PC-9 (cell line): Measurements from ENCODE around the gene CDH19. TPM values are rescaled to one million over a fixed set of nuclear protein-coding genes. Genes with fewer than 3 reads are reported as not detected.

Source experiments
- BruUV-seq: library from RNA; stranded (reverse); fragments of 400-500 nt; replicated peaks from 2 replicates; lab custom pipeline; 2021; lab: Mats Ljungman, UMichigan
- CTCF ChIA-PET: fragments of 300-600 bp; sonication (Branson Sonifier 250); formaldehyde crosslinking; loops from one replicate; lab custom pipeline; 2022; ENCODE audit warnings: antibody characterized with exemption; lab: Charles Lee
- POLR2A ChIA-PET: fragments of 300-600 bp; sonication (Branson Sonifier 250); formaldehyde crosslinking; loops from one replicate; lab custom pipeline; 2022; ENCODE audit warnings: antibody characterized with exemption; ENCODE audit not compliant: unreplicated experiment; lab: Charles Lee
- DNase-seq, 2 experiments: peaks; one replicate each; pipeline versions ENCODE4 v3.0.0 to v3.0.0-alpha.2; 2015 to 2022; ENCODE audit warnings: mixed read lengths in 1 of 2
- H2AFZ ChIP-seq: fragments of 200-600 bp; sonication (generic); 2 replicates; pipeline ENCODE4 v1.8.1; 2017; ENCODE audit warnings: antibody characterized with exemption
- H3F3A ChIP-seq: fragments of 200-600 bp; sonication (generic); 2 replicates; pipeline ENCODE4 v1.8.1; 2017; ENCODE audit warnings: antibody characterized with exemption, mild to moderate bottlenecking, low read depth; ENCODE audit not compliant: insufficient read depth
- H3K27ac ChIP-seq: fragments of 200-600 bp; sonication (generic); 2 replicates; pipeline ENCODE4 v1.6.1; 2016; ENCODE audit warnings: mixed run types
- H3K27me3 ChIP-seq: fragments of 200-600 bp; sonication (generic); 2 replicates; pipeline ENCODE4 v1.6.1; 2016; ENCODE audit warnings: low read depth, mixed run types; ENCODE audit not compliant: insufficient read depth
- H3K36me3 ChIP-seq: fragments of 200-600 bp; sonication (generic); 2 replicates; pipeline ENCODE4 v1.6.1; 2016; ENCODE audit warnings: low read depth, mixed run types
- H3K4me1 ChIP-seq: fragments of 200-600 bp; sonication (generic); replicated peaks from 2 replicates; pipeline ENCODE4 v1.6.1; 2016; ENCODE audit warnings: mixed run types; ENCODE audit not compliant: insufficient read depth
- H3K4me2 ChIP-seq: fragments of 200-600 bp; sonication (generic); 2 replicates; pipeline ENCODE4 v1.6.1; 2017; ENCODE audit warnings: mixed run types
- H3K4me3 ChIP-seq: fragments of 200-600 bp; sonication (generic); 2 replicates; pipeline ENCODE4 v1.6.1; 2016; ENCODE audit warnings: mixed run types
- H3K79me2 ChIP-seq: fragments of 200-600 bp; sonication (generic); 2 replicates; pipeline ENCODE4 v1.6.1; 2017; ENCODE audit warnings: low read depth, mixed run types
- H3K9me2 ChIP-seq: fragments of 200-600 bp; sonication (generic); 2 replicates; pipeline ENCODE4 v1.8.1; 2017; ENCODE audit warnings: mild to moderate bottlenecking; ENCODE audit not compliant: insufficient read depth
- H3K9me3 ChIP-seq: fragments of 200-600 bp; sonication (generic); 2 replicates; pipeline ENCODE4 v1.8.1; 2016; ENCODE audit warnings: low read depth; ENCODE audit not compliant: insufficient read depth
- H4K20me1 ChIP-seq: fragments of 200-600 bp; sonication (generic); 2 replicates; pipeline ENCODE4 v1.8.1; 2017; ENCODE audit not compliant: insufficient read depth
- CTCF ChIP-seq: fragments of 200-600 bp; sonication (generic); conservative IDR thresholded peaks from 2 replicates; pipeline ENCODE4 v1.6.1; 2017; ENCODE audit warnings: mixed run types, antibody characterized with exemption, mild to moderate bottlenecking, moderate library complexity
- EZH2 ChIP-seq: fragments of 200-600 bp; sonication (generic); IDR thresholded peaks from 2 replicates; pipeline ENCODE4 v1.8.0; 2017; ENCODE audit warnings: antibody characterized with exemption, low read depth
- intact Hi-C: fragments of 100-400 bp; cut with micrococcal nuclease; formaldehyde crosslinking; loops from one replicate; pipeline ENCODE4 v1.10.0; 2022; ENCODE audit not compliant: unreplicated experiment
- total RNA-seq: library from RNA; stranded (reverse); gene quantifications from 2 replicates; pipeline ENCODE4 v1.2.3, GENCODE V29; 2021

Gene CDH19
- total RNA-seq, 1 experiment from 2014 or later = not detected

GRCh38 chr18:66506178-66506577 is 97.7 kb downstream of the CDH19 start:
- H3K79me2 ChIP-seq = no peaks in the 10 kb centered on the region
- CTCF ChIA-PET = no interaction called here
- intact Hi-C loops = no loop called here
- no peaks in the 10 kb centered on the region for H3K27me3 ChIP-seq
- BruUV-seq = no TSS peak
- no peak overlapping the region for H3K4me2 ChIP-seq
- H3K9me3 ChIP-seq = peaks cover 5% of the 10 kb centered on the region; the same call in 1 of the 2 replicates
- no peaks in the 10 kb centered on the region for H3F3A ChIP-seq
- no peaks in the 10 kb centered on the region for H3K9me2 ChIP-seq
- TF ChIP-seq CTCF = no peak
- TF ChIP-seq EZH2 = no peak
- H3K36me3 ChIP-seq = no peaks in the 10 kb centered on the region
- no peak for DNase-seq
- no peaks in the 10 kb centered on the region for H4K20me1 ChIP-seq
- no peaks in the 10 kb centered on the region for H3K4me1 ChIP-seq
- no peak overlapping the region for H2AFZ ChIP-seq
- H3K4me3 ChIP-seq = no peak overlapping the region
- POLR2A ChIA-PET = no interaction called here
- H3K27ac ChIP-seq = no peak overlapping the region

GRCh38 chr18:66497351-66497750 is 106.5 kb downstream of the CDH19 start:
- BruUV-seq = no TSS peak
- intact Hi-C loops = loop anchor here (5.0 kb wide), 1 partner anchor 560 kb away; no protein-coding TSS in a partner anchor
- POLR2A ChIA-PET = no interaction called here

GRCh38 chr18:66495844-66496243 is 108.0 kb downstream of the CDH19 start:
- Histone ChIP-seq H3K4me2 (no peak overlapping the region), H3K36me3 (no peaks in the 10 kb centered on the region), H2AFZ (no peak overlapping the region), H3K27ac (no peak overlapping the region), H3K79me2 (no peaks in the 10 kb centered on the region), H3K9me2 (no peaks in the 10 kb centered on the region), H3K4me3 (no peak overlapping the region), H3K9me3 (0 out of 2 replicates have a peak, but pooled peaks cover 4% of the 10 kb centered on the region), H4K20me1 (no peaks in the 10 kb centered on the region), H3F3A (no peaks in the 10 kb centered on the region), H3K4me1 (no peaks in the 10 kb centered on the region), H3K27me3 (no peaks in the 10 kb centered on the region)
- intact Hi-C loops = loop anchor here (5.0 kb wide), 1 partner anchor 559 kb away; no protein-coding TSS in a partner anchor
- ChIA-PET POLR2A (no interaction called here), CTCF (interaction anchor here (0.5 kb wide), 1 partner anchor 139 kb away, joined by 3 read pairs; no protein-coding TSS in a partner anchor)
- DNase-seq = peak; percentile 50 to 55
- TF ChIP-seq EZH2 = no peak
- TF ChIP-seq CTCF = peak; percentile 75
- BruUV-seq = no TSS peak

More at GRCh38 chr18:66497351-66497750, 106.5 kb downstream of the CDH19 start:
- Histone ChIP-seq H3K9me3 (0 out of 2 replicates have a peak, but pooled peaks cover 4% of the 10 kb centered on the region), H3K36me3 (no peaks in the 10 kb centered on the region), H3K4me2 (no peak overlapping the region), H2AFZ (0 out of 2 replicates have a peak overlapping the region, but pooled peaks have one; percentile 48), H3K27me3 (no peaks in the 10 kb centered on the region), H3K4me1 (no peaks in the 10 kb centered on the region), H4K20me1 (no peaks in the 10 kb centered on the region), H3K79me2 (no peaks in the 10 kb centered on the region), H3F3A (no peaks in the 10 kb centered on the region), H3K9me2 (no peaks in the 10 kb centered on the region), H3K27ac (no peak overlapping the region), H3K4me3 (no peak overlapping the region)
- CTCF ChIA-PET = no interaction called here
- TF ChIP-seq EZH2 (no peak), CTCF (no peak)
- no peak for DNase-seq
